ENCODE data around the gene TMEM45B.

The TMEM45B gene

GRCh38 chr11:129861702-129862522 is 46.3 kb downstream of the TMEM45B start:
- DNase-seq (ENCODE audit: low read depth in 1 of 2, low spot score in 1 of 2): no peak
- TF ChIP-seq POLR2AphosphoS5 (IDR thresholded peaks at IDR 0.05; ENCODE audit: low read depth) (no peak), SPI1 (IDR thresholded peaks at IDR 0.05; ENCODE audit: borderline replicate concordance, low read depth) (no peak), REST (IDR thresholded peaks at IDR 0.05; ENCODE audit: insufficient replicate concordance, low read depth) (no peak), GABPA (IDR thresholded peaks at IDR 0.05; ENCODE audit: low read depth) (no peak), CTCF (IDR thresholded peaks at IDR 0.05; ENCODE audit: insufficient read depth, low read length) (no peak)
- H3K4me3 ChIP-seq (replicated peaks; ENCODE audit: insufficient read depth, low read length): no peak overlapping the region
- H3K27me3 ChIP-seq (ENCODE audit: insufficient read depth, poor library complexity, severe bottlenecking): no peaks in the 10 kb centered on the region
- H3K27ac ChIP-seq (replicated peaks): no peak overlapping the region

GRCh38 chr11:129864811-129865210 is 49.2 kb downstream of the TMEM45B start:
- no peak for TF ChIP-seq GABPA (IDR thresholded peaks at IDR 0.05; ENCODE audit: low read depth)
- no peak for TF ChIP-seq SPI1 (IDR thresholded peaks at IDR 0.05; ENCODE audit: borderline replicate concordance, low read depth)
- no peak for TF ChIP-seq CTCF (IDR thresholded peaks at IDR 0.05; ENCODE audit: insufficient read depth, low read length)
- TF ChIP-seq REST (IDR thresholded peaks at IDR 0.05; ENCODE audit: insufficient replicate concordance, low read depth): no peak
- no peak for TF ChIP-seq POLR2AphosphoS5 (IDR thresholded peaks at IDR 0.05; ENCODE audit: low read depth)
- Histone ChIP-seq H3K27ac (replicated peaks) (no peak overlapping the region), H3K27me3 (ENCODE audit: insufficient read depth, poor library complexity, severe bottlenecking) (no peaks in the 10 kb centered on the region), H3K4me3 (replicated peaks; ENCODE audit: insufficient read depth, low read length) (no peak overlapping the region)
- DNase-seq (ENCODE audit: low read depth in 1 of 2, low spot score in 1 of 2): no peak

- no peak for TF ChIP-seq GABPA (IDR thresholded peaks at IDR 0.05; ENCODE audit: low read depth)
- no peak for TF ChIP-seq SPI1 (IDR thresholded peaks at IDR 0.05; ENCODE audit: borderline replicate concordance, low read depth)
- TF ChIP-seq POLR2AphosphoS5 (IDR thresholded peaks at IDR 0.05; ENCODE audit: low read depth): no peak
- TF ChIP-seq REST (IDR thresholded peaks at IDR 0.05; ENCODE audit: insufficient replicate concordance, low read depth): no peak
- no peak for TF ChIP-seq CTCF (IDR thresholded peaks at IDR 0.05; ENCODE audit: insufficient read depth, low read length)
- Histone ChIP-seq H3K4me3 (replicated peaks; ENCODE audit: insufficient read depth, low read length) (no peak overlapping the region), H3K27ac (replicated peaks) (no peak overlapping the region), H3K27me3 (ENCODE audit: insufficient read depth, poor library complexity, severe bottlenecking) (no peaks in the 10 kb centered on the region)
- DNase-seq (ENCODE audit: low read depth in 1 of 2, low spot score in 1 of 2): no peak
Measured at GRCh38 chr11:129865701-129866100, 50.1 kb downstream of the TMEM45B start.

Measured in HL-60 (cell line).